HG03558 (cell line): ENCODE data around the gene MCEMP1.

Source experiments
- ATAC-seq: cut with Tn5 transposase; IDR thresholded peaks from one replicate; pipeline ENCODE4 v1.9.1; 2021; ENCODE audit warnings: moderate number of reproducible peaks; ENCODE audit not compliant: unreplicated experiment; ENCODE audit errors: extremely low read depth

The MCEMP1 gene

GRCh38 chr19:7669641-7670040 lies 7.2 kb upstream of the MCEMP1 start:
- ATAC-seq: no peak

GRCh38 chr19:7670150-7670783 lies 6.6 kb upstream of the MCEMP1 start:
- no peak for ATAC-seq

- no peak for ATAC-seq
Observed at GRCh38 chr19:7670790-7671189, 6.1 kb upstream of the MCEMP1 start.

GRCh38 chr19:7672522-7672921 lies 4.4 kb upstream of the MCEMP1 start:
- no peak for ATAC-seq

- ATAC-seq: no peak
Observed at GRCh38 chr19:7674010-7675005, 2.6 kb upstream of the MCEMP1 start.

- ATAC-seq: no peak
Observed at GRCh38 chr19:7676376-7676775, 514 bp upstream of the MCEMP1 start.

GRCh38 chr19:7677669-7678311 lies 900 bp downstream of the MCEMP1 start:
- no peak for ATAC-seq

GRCh38 chr19:7678971-7679751 lies 2.3 kb downstream of the MCEMP1 start:
- ATAC-seq: no peak

GRCh38 chr19:7679771-7680605 lies 3.1 kb downstream of the MCEMP1 start:
- ATAC-seq: no peak

- ATAC-seq: no peak
Observed at GRCh38 chr19:7680606-7681339, 3.9 kb downstream of the MCEMP1 start, which contains the start of gene TRAPPC5. Gene TRAPPC5, plus strand, starts transcription at chr19:7680833. Its CDS starts 1,421 bp downstream, at chr19:7682254.

GRCh38 chr19:7681340-7682174 lies 4.7 kb downstream of the MCEMP1 start:
- ATAC-seq: no peak

- ATAC-seq: no peak
Observed at GRCh38 chr19:7682175-7682855, 5.4 kb downstream of the MCEMP1 start.

GRCh38 chr19:7685546-7686445 lies 8.9 kb downstream of the MCEMP1 start:
- ATAC-seq: no peak

GRCh38 chr19:7687177-7687576 lies 10.3 kb downstream of the MCEMP1 start:
- ATAC-seq: no peak

GRCh38 chr19:7689165-7689564 lies 12.3 kb downstream of the MCEMP1 start:
- no peak for ATAC-seq

- ATAC-seq: no peak
Observed at GRCh38 chr19:7690779-7691258, 13.9 kb downstream of the MCEMP1 start.
